ENCODE measurements around the gene AASDHPPT.

Gene AASDHPPT

DNA sequence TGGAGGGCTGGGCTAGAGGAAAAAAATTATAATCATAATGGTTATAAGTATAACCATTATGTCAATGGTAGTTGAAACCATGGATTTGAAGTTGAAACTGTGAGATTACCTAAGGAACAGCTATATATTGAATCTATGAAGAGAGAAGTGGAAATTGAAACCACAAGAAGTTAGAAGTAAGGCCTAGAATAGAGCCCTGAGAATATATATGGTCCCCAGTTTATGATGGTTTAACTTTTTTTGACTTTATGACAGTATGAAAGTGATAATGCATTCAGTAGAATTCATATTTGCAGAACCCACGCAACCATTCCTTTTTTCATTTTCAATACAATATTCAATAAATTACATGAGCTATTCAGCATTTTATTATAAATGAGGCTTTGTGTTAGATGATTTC lies 15.0 kb downstream of the AASDHPPT start:
- Histone ChIP-seq H3K27ac (no peak overlapping the region), H3K4me3 (no peak overlapping the region), H3K36me3 (ENCODE audit: insufficient read depth, low read length) (peaks cover 92% of the 10 kb centered on the region), H3K9me3 (ENCODE audit: low read depth, low read length) (no peaks in the 10 kb centered on the region), H3K9ac (ENCODE audit: insufficient read length) (no peak overlapping the region)
- no peak for DNase-seq (ENCODE audit: low read depth, low spot score)
- TF ChIP-seq FOXP2 (optimal IDR thresholded peaks at IDR 0.05; ENCODE audit: control extremely low read depth, extremely low read length, insufficient read depth) (no peak), POLR2AphosphoS5 (IDR thresholded peaks at IDR 0.05; ENCODE audit: borderline replicate concordance, low read depth, low read length) (no peak), EZH2 (IDR thresholded peaks at IDR 0.05) (no peak)

DNA sequence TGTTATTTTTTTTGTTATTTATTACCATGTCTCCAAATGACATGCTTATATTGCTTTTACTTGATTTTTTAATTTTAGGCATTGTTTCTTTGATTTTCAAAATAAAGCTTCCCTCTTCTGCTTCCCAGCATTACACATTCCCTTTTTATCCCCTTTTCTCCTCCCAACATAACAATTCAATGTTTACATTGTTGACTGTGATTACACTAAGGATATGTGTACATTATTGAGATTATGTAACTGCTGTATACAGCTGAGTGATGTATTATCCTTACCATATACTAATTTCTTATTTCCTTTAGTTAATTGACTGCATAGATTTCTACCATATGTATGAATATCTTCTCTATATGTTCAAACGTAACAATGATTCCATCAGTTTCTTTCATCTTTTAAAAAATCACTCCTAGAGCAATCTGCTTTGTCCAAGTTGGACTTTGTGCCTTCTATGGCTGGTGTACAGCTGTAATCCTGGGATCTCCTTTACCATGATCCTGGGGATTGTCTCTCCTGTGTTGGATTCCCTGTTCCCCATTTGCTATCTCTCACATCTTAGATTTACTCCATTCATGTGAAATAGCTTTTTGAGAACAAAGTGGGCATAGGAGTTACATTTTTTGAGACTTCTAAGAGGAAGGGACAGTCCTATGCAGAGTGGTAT lies 21.6 kb downstream of the AASDHPPT start:
- no peaks in the 10 kb centered on the region for H3K9me3 ChIP-seq (ENCODE audit: low read depth, low read length)
- H3K4me3 ChIP-seq: no peak overlapping the region
- TF ChIP-seq EZH2 (IDR thresholded peaks at IDR 0.05): no peak
- no peak for TF ChIP-seq POLR2AphosphoS5 (IDR thresholded peaks at IDR 0.05; ENCODE audit: borderline replicate concordance, low read depth, low read length)
- no peak for TF ChIP-seq FOXP2 (optimal IDR thresholded peaks at IDR 0.05; ENCODE audit: control extremely low read depth, extremely low read length, insufficient read depth)
- H3K36me3 ChIP-seq (ENCODE audit: insufficient read depth, low read length): peaks cover 56% of the 10 kb centered on the region
- no peak for DNase-seq (ENCODE audit: low read depth, low spot score)
- H3K27ac ChIP-seq: no peak overlapping the region
- no peak overlapping the region for H3K9ac ChIP-seq (ENCODE audit: insufficient read length)

DNA sequence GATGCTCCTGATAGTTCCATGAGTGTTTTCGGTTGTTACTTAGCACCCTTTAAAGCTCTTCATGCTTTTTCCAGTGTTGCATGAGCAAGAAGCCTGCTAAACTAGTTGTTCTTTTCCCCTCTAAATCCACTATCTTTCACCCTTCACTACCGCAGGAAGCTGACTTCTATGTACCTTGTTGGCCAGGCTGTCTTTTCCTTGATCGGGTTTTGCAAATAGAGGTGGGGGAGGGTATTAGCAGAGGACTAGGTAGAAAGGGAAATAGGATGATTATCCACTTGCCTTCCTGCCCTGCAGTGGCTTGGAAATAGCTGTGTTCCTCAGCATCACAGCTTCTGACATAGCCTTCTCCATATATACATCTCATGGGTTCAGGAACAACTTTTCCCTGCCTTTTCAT lies 23.9 kb downstream of the AASDHPPT start:
- H3K9ac ChIP-seq (ENCODE audit: insufficient read length): no peak overlapping the region
- H3K27ac ChIP-seq: no peak overlapping the region
- DNase-seq (ENCODE audit: low read depth, low spot score): no peak
- H3K4me3 ChIP-seq: no peak overlapping the region
- H3K36me3 ChIP-seq (ENCODE audit: insufficient read depth, low read length): peaks cover 33% of the 10 kb centered on the region
- H3K9me3 ChIP-seq (ENCODE audit: low read depth, low read length): no peaks in the 10 kb centered on the region
- TF ChIP-seq FOXP2 (optimal IDR thresholded peaks at IDR 0.05; ENCODE audit: control extremely low read depth, extremely low read length, insufficient read depth) (no peak), EZH2 (IDR thresholded peaks at IDR 0.05) (no peak), POLR2AphosphoS5 (IDR thresholded peaks at IDR 0.05; ENCODE audit: borderline replicate concordance, low read depth, low read length) (no peak)

DNA sequence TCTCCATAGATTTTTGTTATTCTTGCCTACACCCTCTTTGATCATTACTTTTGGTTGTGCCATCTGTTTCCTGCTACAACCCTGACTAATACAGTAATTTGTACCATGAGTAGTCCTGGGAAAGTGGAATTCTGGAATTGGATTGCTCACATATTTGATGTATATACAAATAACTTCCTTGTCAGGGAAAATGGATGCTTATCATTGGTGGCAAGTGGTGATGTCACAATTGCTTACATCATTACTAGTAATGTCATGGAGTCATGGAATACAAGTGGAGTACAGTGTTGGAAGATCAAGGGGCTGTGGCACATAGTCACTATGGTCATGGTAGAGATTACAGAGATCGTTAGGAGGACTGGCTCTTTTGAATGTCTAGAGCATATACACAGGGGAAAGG lies 24.4 kb downstream of the AASDHPPT start:
- DNase-seq (ENCODE audit: low read depth, low spot score): no peak
- H3K9me3 ChIP-seq (ENCODE audit: low read depth, low read length): no peaks in the 10 kb centered on the region
- no peak overlapping the region for H3K4me3 ChIP-seq
- TF ChIP-seq POLR2AphosphoS5 (IDR thresholded peaks at IDR 0.05; ENCODE audit: borderline replicate concordance, low read depth, low read length) (no peak), FOXP2 (optimal IDR thresholded peaks at IDR 0.05; ENCODE audit: control extremely low read depth, extremely low read length, insufficient read depth) (no peak), EZH2 (IDR thresholded peaks at IDR 0.05) (no peak)
- H3K9ac ChIP-seq (ENCODE audit: insufficient read length): no peak overlapping the region
- peaks cover 28% of the 10 kb centered on the region for H3K36me3 ChIP-seq (ENCODE audit: insufficient read depth, low read length)
- no peak overlapping the region for H3K27ac ChIP-seq

DNA sequence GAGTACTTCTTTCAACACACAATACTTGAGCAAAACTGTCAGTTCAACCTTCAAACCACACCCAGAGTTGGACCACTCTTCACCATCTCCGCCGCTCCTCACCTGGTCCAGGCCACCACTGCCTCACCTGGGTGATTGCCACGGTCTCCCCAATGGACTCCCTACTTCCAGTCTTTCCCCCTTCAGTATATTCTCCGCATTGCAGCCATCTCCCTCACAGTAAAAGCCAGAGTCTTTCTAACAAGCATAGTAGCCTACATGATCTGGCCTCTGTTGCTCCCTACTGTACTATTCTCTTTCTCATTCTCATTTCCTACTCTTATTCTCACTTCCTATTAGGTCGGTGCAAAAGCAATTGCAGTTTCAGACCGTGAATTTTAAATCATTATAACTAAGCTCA lies 28.5 kb downstream of the AASDHPPT start:
- no peaks in the 10 kb centered on the region for H3K36me3 ChIP-seq (ENCODE audit: insufficient read depth, low read length)
- no peak overlapping the region for H3K27ac ChIP-seq
- no peaks in the 10 kb centered on the region for H3K9me3 ChIP-seq (ENCODE audit: low read depth, low read length)
- H3K9ac ChIP-seq (ENCODE audit: insufficient read length): no peak overlapping the region
- DNase-seq (ENCODE audit: low read depth, low spot score): no peak
- H3K4me3 ChIP-seq: no peak overlapping the region
- TF ChIP-seq EZH2 (IDR thresholded peaks at IDR 0.05) (no peak), FOXP2 (optimal IDR thresholded peaks at IDR 0.05; ENCODE audit: control extremely low read depth, extremely low read length, insufficient read depth) (no peak), POLR2AphosphoS5 (IDR thresholded peaks at IDR 0.05; ENCODE audit: borderline replicate concordance, low read depth, low read length) (no peak)

DNA sequence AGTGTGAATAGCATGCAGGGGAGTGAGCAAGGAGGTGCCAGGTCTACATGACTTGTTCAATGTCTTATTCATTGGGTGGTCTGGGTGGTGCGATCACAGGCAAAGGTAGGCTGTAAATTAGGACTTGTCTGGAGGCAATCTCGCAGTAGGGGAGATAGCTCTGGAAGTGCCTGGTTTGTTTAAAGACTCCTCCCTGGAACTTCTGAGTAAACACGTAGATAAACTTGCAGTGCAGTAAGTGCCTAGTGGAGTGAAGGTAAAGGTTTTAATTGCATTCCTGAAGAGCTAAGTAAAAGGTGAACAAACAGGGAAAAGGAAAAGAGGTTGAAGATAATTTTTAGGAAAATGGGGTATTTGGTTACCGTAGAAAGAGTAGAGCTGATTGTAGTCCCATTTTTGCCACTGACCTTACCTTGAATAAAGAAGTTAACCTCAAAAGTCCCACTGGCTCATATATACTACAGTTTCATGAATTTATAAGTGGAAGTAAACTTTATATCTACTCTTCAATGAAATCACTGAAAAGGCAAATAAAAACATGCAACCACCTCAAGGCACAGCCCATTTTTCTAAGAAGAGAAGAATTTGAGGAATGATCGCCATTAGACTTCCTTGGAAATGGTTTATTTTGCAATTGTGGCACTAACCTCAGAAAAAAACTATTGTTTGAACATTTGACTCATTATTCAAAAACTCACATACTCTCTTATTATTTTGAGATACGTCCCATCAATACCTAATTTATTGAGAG lies 44.3 kb downstream of the AASDHPPT start:
- Histone ChIP-seq H3K9me3 (ENCODE audit: low read depth, low read length) (no peaks in the 10 kb centered on the region), H3K27ac (no peak overlapping the region), H3K9ac (ENCODE audit: insufficient read length) (no peak overlapping the region), H3K4me3 (no peak overlapping the region), H3K36me3 (ENCODE audit: insufficient read depth, low read length) (no peaks in the 10 kb centered on the region)
- no peak for DNase-seq (ENCODE audit: low read depth, low spot score)
- TF ChIP-seq EZH2 (IDR thresholded peaks at IDR 0.05) (no peak), POLR2AphosphoS5 (IDR thresholded peaks at IDR 0.05; ENCODE audit: borderline replicate concordance, low read depth, low read length) (no peak), FOXP2 (optimal IDR thresholded peaks at IDR 0.05; ENCODE audit: control extremely low read depth, extremely low read length, insufficient read depth) (no peak)

DNA sequence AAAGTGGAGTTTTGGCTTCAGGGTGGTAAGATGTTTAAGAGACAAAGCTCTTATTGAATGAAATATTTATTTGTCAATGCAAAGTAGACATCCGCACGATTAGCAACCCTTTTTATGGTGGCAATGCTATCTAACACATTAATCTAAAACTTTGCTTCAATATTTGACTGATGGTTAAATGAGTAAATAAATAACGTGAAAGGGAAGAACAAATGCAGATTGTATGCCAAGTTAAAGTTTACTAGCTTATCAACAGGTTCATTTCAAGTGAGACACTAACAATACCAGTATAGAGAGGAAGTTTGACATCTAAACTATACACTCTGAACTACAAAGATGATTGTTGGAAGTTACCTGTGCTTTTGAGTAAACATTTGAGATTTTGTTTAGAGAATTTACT lies 50.1 kb downstream of the AASDHPPT start:
- Histone ChIP-seq H3K9me3 (ENCODE audit: low read depth, low read length) (no peaks in the 10 kb centered on the region), H3K4me3 (no peak overlapping the region), H3K36me3 (ENCODE audit: insufficient read depth, low read length) (no peaks in the 10 kb centered on the region), H3K27ac (no peak overlapping the region), H3K9ac (ENCODE audit: insufficient read length) (no peak overlapping the region)
- no peak for DNase-seq (ENCODE audit: low read depth, low spot score)
- TF ChIP-seq EZH2 (IDR thresholded peaks at IDR 0.05) (no peak), FOXP2 (optimal IDR thresholded peaks at IDR 0.05; ENCODE audit: control extremely low read depth, extremely low read length, insufficient read depth) (no peak), POLR2AphosphoS5 (IDR thresholded peaks at IDR 0.05; ENCODE audit: borderline replicate concordance, low read depth, low read length) (no peak)

DNA sequence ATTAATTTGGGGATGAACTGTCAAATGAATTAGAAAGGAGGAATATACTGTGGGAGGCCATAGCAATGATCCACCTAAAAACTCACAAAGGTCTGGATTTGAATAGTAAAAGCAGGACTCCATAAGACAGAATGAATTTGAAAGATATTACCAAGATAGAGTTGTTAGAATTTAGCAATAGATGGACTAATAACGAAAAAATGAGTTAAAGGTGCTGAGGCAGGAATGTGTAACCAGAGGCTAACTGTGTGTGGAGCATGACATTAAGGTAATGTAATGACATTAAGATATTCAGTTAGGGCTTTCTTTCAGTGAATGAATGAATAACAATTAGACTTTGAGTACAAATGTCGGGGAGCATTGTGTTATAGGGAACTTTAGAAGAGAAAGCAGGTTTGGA lies 51.3 kb downstream of the AASDHPPT start:
- TF ChIP-seq POLR2AphosphoS5 (IDR thresholded peaks at IDR 0.05; ENCODE audit: borderline replicate concordance, low read depth, low read length) (no peak), EZH2 (IDR thresholded peaks at IDR 0.05) (no peak), FOXP2 (optimal IDR thresholded peaks at IDR 0.05; ENCODE audit: control extremely low read depth, extremely low read length, insufficient read depth) (no peak)

More for the DNA sequence above, 51.3 kb downstream of the AASDHPPT start:
- H3K36me3 ChIP-seq (ENCODE audit: insufficient read depth, low read length): no peaks in the 10 kb centered on the region
- H3K9ac ChIP-seq (ENCODE audit: insufficient read length): no peak overlapping the region
- no peak overlapping the region for H3K27ac ChIP-seq
- H3K9me3 ChIP-seq (ENCODE audit: low read depth, low read length): no peaks in the 10 kb centered on the region
- no peak for DNase-seq (ENCODE audit: low read depth, low spot score)
- no peak overlapping the region for H3K4me3 ChIP-seq
